HEK293 (cell line): Measurements from ENCODE around the gene TSACC.
A peak's percentile ranks its signal among the peaks of the same experiment; 100 is the strongest.

Source experiments
- CTCF ChIP-seq: fragments of 450-650 bp; formaldehyde crosslinking; IDR thresholded peaks from 2 replicates; pipeline ENCODE4 v1.5.1; 2016; ENCODE audit warnings: missing biosample characterization, missing genetic modification characterization
- HOXA7 ChIP-seq: sonication (generic); formaldehyde crosslinking; IDR thresholded peaks from 2 replicates; pipeline ENCODE4 v1.8.1; 2022; ENCODE audit warnings: missing genetic modification reagents, borderline replicate concordance
- OVOL3 ChIP-seq: fragments of 450-650 bp; formaldehyde crosslinking; IDR thresholded peaks from 2 replicates; pipeline ENCODE4 v1.5.1; 2016; ENCODE audit warnings: missing biosample characterization, missing genetic modification characterization
- PATZ1 ChIP-seq: fragments of 450-650 bp; formaldehyde crosslinking; IDR thresholded peaks from 2 replicates; pipeline ENCODE4 v1.5.1; 2016; ENCODE audit warnings: missing biosample characterization, missing genetic modification characterization
- PRDM10 ChIP-seq: fragments of 450-650 bp; formaldehyde crosslinking; IDR thresholded peaks from 2 replicates; pipeline ENCODE4 v1.5.1; 2016; ENCODE audit warnings: missing biosample characterization, missing genetic modification characterization
- REST ChIP-seq: fragments of 450-650 bp; formaldehyde crosslinking; IDR thresholded peaks from 2 replicates; pipeline ENCODE4 v1.5.1; 2016; ENCODE audit warnings: missing biosample characterization, missing genetic modification characterization
- SCRT2 ChIP-seq: fragments of 450-650 bp; formaldehyde crosslinking; IDR thresholded peaks from 2 replicates; pipeline ENCODE4 v1.5.1; 2016; ENCODE audit warnings: missing biosample characterization, missing genetic modification characterization
- YY1 ChIP-seq: fragments of 450-650 bp; formaldehyde crosslinking; IDR thresholded peaks from 2 replicates; pipeline ENCODE4 v1.5.1; 2018; ENCODE audit warnings: missing biosample characterization, missing genetic modification characterization
- ZBTB44 ChIP-seq: fragments of 450-650 bp; IDR thresholded peaks from 2 replicates; pipeline ENCODE4 v1.5.1; 2018; ENCODE audit warnings: missing biosample characterization, mild to moderate bottlenecking, missing genetic modification characterization
- ZNF174 ChIP-seq: fragments of 450-650 bp; formaldehyde crosslinking; IDR thresholded peaks from 2 replicates; pipeline ENCODE4 v1.5.0; 2017; ENCODE audit warnings: missing biosample characterization, mild to moderate bottlenecking, missing genetic modification characterization
- ZNF274 ChIP-seq, 2 experiments: fragments of 200-500 bp in 1 of 2; fragments of 450-650 bp in 1 of 2; sonication (Bioruptor generic) in 1 of 2; formaldehyde crosslinking in 1 of 2; IDR thresholded peaks; 2 replicates each; pipeline versions ENCODE4 v1.5.1 to v1.6.1; 2014 to 2016; ENCODE audit warnings: borderline replicate concordance in 1 of 2, inconsistent platforms in 1 of 2, low read length in 1 of 2, missing biosample characterization in 1 of 2, missing genetic modification characterization in 1 of 2
- ZNF311 ChIP-seq: fragments of 450-650 bp; formaldehyde crosslinking; IDR thresholded peaks from 2 replicates; pipeline ENCODE4 v1.5.1; 2017; ENCODE audit warnings: missing biosample characterization, missing genetic modification characterization, borderline replicate concordance
- ZNF560 ChIP-seq: fragments of 450-650 bp; formaldehyde crosslinking; IDR thresholded peaks from 2 replicates; pipeline ENCODE4 v1.5.1; 2017; ENCODE audit warnings: missing biosample characterization, missing genetic modification characterization, borderline replicate concordance
- ZNF596 ChIP-seq: fragments of 450-650 bp; IDR thresholded peaks from 2 replicates; pipeline ENCODE4 v1.5.0; 2018; ENCODE audit warnings: missing biosample characterization, mild to moderate bottlenecking, missing genetic modification characterization, moderate library complexity

GRCh38 chr1:156372876-156373275, 34.5 kb downstream of the TSACC start:
- no peak for TF ChIP-seq ZNF596
- no peak for TF ChIP-seq REST
- TF ChIP-seq ZNF274 (IDR thresholded peaks at IDR 0.05; ENCODE audit: low read length), result no peak
- TF ChIP-seq ZNF274 (tag by site-specific recombination; IDR thresholded peaks at IDR 0.05; ENCODE audit: borderline replicate concordance), result no peak
- TF ChIP-seq CTCF (tag by site-specific recombination), result no peak
- no peak for TF ChIP-seq ZNF174 (tag by site-specific recombination)
- TF ChIP-seq PRDM10 (tag by site-specific recombination), result no peak
- TF ChIP-seq ZBTB44 (tag by site-specific recombination), result no peak
- TF ChIP-seq ZNF560 (tag by site-specific recombination), result no peak
- TF ChIP-seq YY1 (tag by site-specific recombination), result no peak
- no peak for TF ChIP-seq HOXA7
- peak; percentile 78 for TF ChIP-seq SCRT2 (tag by site-specific recombination)
- TF ChIP-seq PATZ1 (tag by site-specific recombination), result no peak
- TF ChIP-seq ZNF311, result no peak
- no peak for TF ChIP-seq OVOL3 (tag by site-specific recombination)
